DMS 273 treated with DMSO at 0.1 percent for 48 hours (cell line): Measurements from ENCODE around the gene EPHA1.
"Not testable (repeated sequence)": the region's sequence is repeated elsewhere in the genome, so short reads cannot be mapped to it uniquely, and the experiment has no call there.

Source experiments
- DNase-seq: peaks from one replicate; lab custom pipeline; 2025; lab: John Stamatoyannopoulos, UW

EPHA1 gene

GRCh38 chr7:143431109-143431508 lies 22.5 kb upstream of the EPHA1 start:
- no peak for DNase-seq

- no peak for DNase-seq
These were observed 21.4 kb upstream of the EPHA1 start for GRCh38 chr7:143429770-143430698.

GRCh38 chr7:143426479-143427142 lies 18.0 kb upstream of the EPHA1 start:
- DNase-seq: no peak

GRCh38 chr7:143424476-143424875 lies 15.8 kb upstream of the EPHA1 start:
- not testable (repeated sequence) for DNase-seq

GRCh38 chr7:143422033-143422432 lies 13.4 kb upstream of the EPHA1 start:
- no peak for DNase-seq

- DNase-seq: not testable (repeated sequence)
These were observed 12.0 kb upstream of the EPHA1 start for GRCh38 chr7:143420624-143421023.

GRCh38 chr7:143419880-143420279 lies 11.2 kb upstream of the EPHA1 start:
- no peak for DNase-seq

- DNase-seq: no peak
These were observed 10.2 kb upstream of the EPHA1 start for GRCh38 chr7:143418681-143419458.

- no peak for DNase-seq
These were observed 9.2 kb upstream of the EPHA1 start for GRCh38 chr7:143417734-143418383.

- DNase-seq: no peak
These were observed 8.0 kb upstream of the EPHA1 start for GRCh38 chr7:143416565-143417149.

GRCh38 chr7:143415742-143416397 lies 7.2 kb upstream of the EPHA1 start:
- no peak for DNase-seq

- DNase-seq: not testable (repeated sequence)
These were observed 6.6 kb upstream of the EPHA1 start for GRCh38 chr7:143415209-143415608.

- DNase-seq: no peak
These were observed 4.5 kb upstream of the EPHA1 start for GRCh38 chr7:143413123-143413522.

- no peak for DNase-seq
These were observed 3.5 kb upstream of the EPHA1 start for GRCh38 chr7:143411976-143412708.

GRCh38 chr7:143410521-143411004 lies 1.9 kb upstream of the EPHA1 start:
- DNase-seq: no peak

GRCh38 chr7:143408252-143408685 lies 387 bp downstream of the EPHA1 start:
- no peak for DNase-seq

- DNase-seq: no peak
These were observed 1.1 kb downstream of the EPHA1 start for GRCh38 chr7:143407287-143408251.

GRCh38 chr7:143406002-143406357 lies 2.7 kb downstream of the EPHA1 start:
- DNase-seq: no peak
